Stimulated activated naive CD8-positive, alpha-beta T cell treated with anti-CD3 and anti-CD28 coated beads, Interleukin-15, Interleukin-2, amounts not matched to agents 100 U/mL and 50 U/mL, for 24 hours (primary cell): ENCODE results near the gene GTF3C4.

Source experiments
- ATAC-seq: fragments of 150-1000 bp; cut with Tn5 transposase; one replicate; pipeline ENCODE4 v1.10.0; 2021
- DNase-seq: peaks from one replicate; pipeline ENCODE4 v3.0.0; 2021

The GTF3C4 gene

GRCh38 chr9:132732326-132733259, 62.3 kb downstream of the GTF3C4 start:
- ATAC-seq (no peak), DNase-seq (no peak)

- DNase-seq (no peak), ATAC-seq (no peak)
Measured at GRCh38 chr9:132733260-132733815, 63.1 kb downstream of the GTF3C4 start.

- DNase-seq (no peak), ATAC-seq (no peak)
Measured at GRCh38 chr9:132739710-132740310, 69.5 kb downstream of the GTF3C4 start.

- no peak for DNase-seq
- ATAC-seq: no peak
Measured at GRCh38 chr9:132740526-132741309, 70.5 kb downstream of the GTF3C4 start.

GRCh38 chr9:132742821-132743311, 72.6 kb downstream of the GTF3C4 start:
- ATAC-seq (no peak), DNase-seq (no peak)

GRCh38 chr9:132743931-132744479, 73.7 kb downstream of the GTF3C4 start:
- DNase-seq (no peak), ATAC-seq (no peak)
